PFSK-1 (cell line): ENCODE measurements around the gene DLEU7.

Source experiments
- FOXP2 ChIP-seq: optimal IDR thresholded peaks from 2 replicates; pipeline ENCODE3; 2011; ENCODE audit warnings: borderline replicate concordance, control low read depth, inconsistent platforms; ENCODE audit not compliant: insufficient read depth; ENCODE audit errors: extremely low read length, extremely low read depth
- POLR2AphosphoS5 ChIP-seq: IDR thresholded peaks from 2 replicates; pipeline ENCODE4 v1.6.1; 2012; ENCODE audit warnings: low read depth, mild to moderate bottlenecking, control low read depth, low read length, moderate library complexity
- SIN3A ChIP-seq: IDR thresholded peaks from 2 replicates; pipeline ENCODE4 v1.6.1; 2012; ENCODE audit warnings: mild to moderate bottlenecking, low read length, moderate library complexity, borderline replicate concordance; ENCODE audit not compliant: insufficient read depth
- TAF1 ChIP-seq: IDR thresholded peaks from 2 replicates; pipeline ENCODE4 v1.6.1; 2012; ENCODE audit warnings: low read length, control low read depth, borderline replicate concordance; ENCODE audit not compliant: insufficient read depth
- TF ChIP-seq, protein P1 (sequence below), 2 experiments: IDR thresholded peaks; 2 replicates each; pipeline versions ENCODE4 v1.6.1 to v1.8.0; 2011 to 2012; ENCODE audit warnings: low read depth in 2 of 2, low read length in 2 of 2, control low read depth in 1 of 2, inconsistent platforms in 1 of 2, mild to moderate bottlenecking in 1 of 2, moderate library complexity in 1 of 2; ENCODE audit not compliant: insufficient read depth in 1 of 2

DNA sequence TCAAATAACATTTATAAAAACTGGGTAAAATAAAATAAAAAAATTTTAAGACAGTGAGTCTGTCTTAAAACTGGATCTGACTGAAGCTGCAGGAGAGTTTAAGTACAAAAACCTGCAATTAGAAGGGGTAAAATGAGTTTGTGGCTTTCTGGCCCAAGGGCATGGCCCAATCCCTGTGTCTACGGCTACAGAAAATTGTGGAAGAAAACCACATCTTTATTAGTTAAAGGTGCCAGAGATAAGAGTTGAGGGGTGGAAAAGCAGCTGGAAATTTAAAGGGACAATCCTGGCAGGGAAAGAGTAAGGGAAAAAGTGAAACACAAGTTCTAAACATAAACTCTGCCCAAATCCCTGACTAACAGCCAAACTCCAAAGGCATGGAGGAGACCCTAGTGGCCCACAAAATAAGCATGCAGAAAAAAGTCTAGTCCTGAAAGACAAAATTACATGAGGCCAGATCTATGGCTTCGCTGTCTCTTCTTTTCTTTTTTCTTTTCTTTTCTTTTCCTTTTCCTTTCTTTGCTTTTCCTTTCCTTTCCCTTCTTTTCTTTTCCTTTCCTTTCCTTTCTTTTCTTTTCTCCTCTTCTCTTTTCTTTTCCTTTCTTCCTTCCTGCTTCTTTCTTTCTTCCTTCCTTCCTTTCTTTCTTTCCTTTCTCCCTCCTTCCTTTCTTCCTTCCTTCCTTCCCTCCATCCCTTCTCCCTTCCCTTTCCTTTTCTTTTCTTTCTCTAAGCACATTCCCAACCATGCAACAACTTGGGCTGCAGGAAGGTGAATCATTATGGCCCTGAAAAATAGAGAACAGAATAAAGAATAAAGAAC, 23.5 kb upstream of the DLEU7 start:
- TF ChIP-seq TAF1: no peak
- TF ChIP-seq, protein P1, sequence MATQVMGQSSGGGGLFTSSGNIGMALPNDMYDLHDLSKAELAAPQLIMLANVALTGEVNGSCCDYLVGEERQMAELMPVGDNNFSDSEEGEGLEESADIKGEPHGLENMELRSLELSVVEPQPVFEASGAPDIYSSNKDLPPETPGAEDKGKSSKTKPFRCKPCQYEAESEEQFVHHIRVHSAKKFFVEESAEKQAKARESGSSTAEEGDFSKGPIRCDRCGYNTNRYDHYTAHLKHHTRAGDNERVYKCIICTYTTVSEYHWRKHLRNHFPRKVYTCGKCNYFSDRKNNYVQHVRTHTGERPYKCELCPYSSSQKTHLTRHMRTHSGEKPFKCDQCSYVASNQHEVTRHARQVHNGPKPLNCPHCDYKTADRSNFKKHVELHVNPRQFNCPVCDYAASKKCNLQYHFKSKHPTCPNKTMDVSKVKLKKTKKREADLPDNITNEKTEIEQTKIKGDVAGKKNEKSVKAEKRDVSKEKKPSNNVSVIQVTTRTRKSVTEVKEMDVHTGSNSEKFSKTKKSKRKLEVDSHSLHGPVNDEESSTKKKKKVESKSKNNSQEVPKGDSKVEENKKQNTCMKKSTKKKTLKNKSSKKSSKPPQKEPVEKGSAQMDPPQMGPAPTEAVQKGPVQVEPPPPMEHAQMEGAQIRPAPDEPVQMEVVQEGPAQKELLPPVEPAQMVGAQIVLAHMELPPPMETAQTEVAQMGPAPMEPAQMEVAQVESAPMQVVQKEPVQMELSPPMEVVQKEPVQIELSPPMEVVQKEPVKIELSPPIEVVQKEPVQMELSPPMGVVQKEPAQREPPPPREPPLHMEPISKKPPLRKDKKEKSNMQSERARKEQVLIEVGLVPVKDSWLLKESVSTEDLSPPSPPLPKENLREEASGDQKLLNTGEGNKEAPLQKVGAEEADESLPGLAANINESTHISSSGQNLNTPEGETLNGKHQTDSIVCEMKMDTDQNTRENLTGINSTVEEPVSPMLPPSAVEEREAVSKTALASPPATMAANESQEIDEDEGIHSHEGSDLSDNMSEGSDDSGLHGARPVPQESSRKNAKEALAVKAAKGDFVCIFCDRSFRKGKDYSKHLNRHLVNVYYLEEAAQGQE (IDR thresholded peaks at IDR 0.05; ENCODE audit: insufficient read depth in 1 of 2, low read depth in 2 of 2, low read length in 2 of 2): no peak
- TF ChIP-seq POLR2AphosphoS5: no peak
- no peak for TF ChIP-seq SIN3A
- TF ChIP-seq FOXP2: no peak
